Measurements from ENCODE around the gene CADPS.

CADPS gene

GRCh38 chr3:62405135-62405534 is 470.1 kb downstream of the CADPS start:
- DNase-seq = no peak

- DNase-seq = no peak
Measured at GRCh38 chr3:62404321-62404720, 470.9 kb downstream of the CADPS start.

- no peak for DNase-seq
Measured at GRCh38 chr3:62403765-62404164, 471.5 kb downstream of the CADPS start.

- DNase-seq = no peak
Measured at GRCh38 chr3:62392626-62393292, 482.5 kb downstream of the CADPS start.

GRCh38 chr3:62387251-62387650 is 488.0 kb downstream of the CADPS start:
- DNase-seq = no peak

- DNase-seq = no peak
Measured at GRCh38 chr3:62379321-62379798, 495.9 kb downstream of the CADPS start.

GRCh38 chr3:62378921-62379320 is 496.3 kb downstream of the CADPS start:
- DNase-seq = no peak

GRCh38 chr3:62378311-62378789 is 496.9 kb downstream of the CADPS start:
- DNase-seq = no peak

GRCh38 chr3:62376906-62377877 is 498.0 kb downstream of the CADPS start:
- DNase-seq = no peak

- DNase-seq = no peak
Measured at GRCh38 chr3:62376454-62376720, 498.8 kb downstream of the CADPS start.

GRCh38 chr3:62375655-62376453 is 499.4 kb downstream of the CADPS start:
- no peak for DNase-seq

GRCh38 chr3:62374341-62375218 is 500.6 kb downstream of the CADPS start:
- DNase-seq = no peak

GRCh38 chr3:62373714-62374333 is 501.4 kb downstream of the CADPS start:
- DNase-seq = no peak

- DNase-seq = no peak
Measured at GRCh38 chr3:62373215-62373614, 502.0 kb downstream of the CADPS start, which contains the start of gene FEZF2. Gene FEZF2, minus strand, starts transcription at chr3:62373550. Its CDS starts 682 bp downstream, at chr3:62372868.

GRCh38 chr3:62372621-62373041 is 502.6 kb downstream of the CADPS start:
- no peak for DNase-seq

- DNase-seq = no peak
Measured at GRCh38 chr3:62371720-62372591, 503.3 kb downstream of the CADPS start.

- DNase-seq = no peak
Measured at GRCh38 chr3:62370858-62371719, 504.1 kb downstream of the CADPS start.

GRCh38 chr3:62370112-62370857 is 504.9 kb downstream of the CADPS start:
- no peak for DNase-seq

- DNase-seq = no peak
Measured at GRCh38 chr3:62369476-62369743, 505.8 kb downstream of the CADPS start.
